Measurements from ENCODE around the gene RRAGD. TPM values are rescaled to one million over a fixed set of nuclear protein-coding genes. Genes with fewer than 3 reads are reported as not detected.

RRAGD gene
- total and polyA plus RNA-seq, 2 donors (not counting 1 experiment from before 2014, with no cell fraction given), result 0.27 to 4.5 TPM

GRCh38 chr6:89321131-89321970 lies 90.7 kb downstream of the RRAGD start:
- Mint-ChIP-seq H3K4me3 (no peak overlapping the region), H3K4me1 (peaks cover 36% of the 10 kb centered on the region), H3K27ac (no peak overlapping the region), H3K9me3 (ENCODE audit: insufficient read depth) (no peaks in the 10 kb centered on the region), H3K27me3 (no peaks in the 10 kb centered on the region)
- no peak overlapping the region for H3K4me3 ChIP-seq (ENCODE audit: control extremely low read depth in 1 of 5, extremely low read depth in 1 of 5, insufficient read depth in 1 of 5, low read depth in 2 of 5, low read length in 4 of 5)
- ATAC-seq (ENCODE audit: low read depth) (no peak), DNase-seq (no peak)
- TF ChIP-seq EZH2 (IDR thresholded peaks at IDR 0.05; ENCODE audit: borderline replicate concordance, insufficient read depth, low read depth, low read length, poor library complexity, severe bottlenecking) (no peak), CTCF (IDR thresholded peaks at IDR 0.05) (no peak)
- H3K36me3 ChIP-seq (replicated peaks in 1 of 2; ENCODE audit: control extremely low read depth in 1 of 2, control insufficient read depth in 1 of 2, extremely low read depth in 1 of 2, insufficient read depth in 2 of 2, low read length in 1 of 2), result peaks cover 6 to 10% of the 10 kb centered on the region in 2 experiments
- H3K9ac ChIP-seq (ENCODE audit: low read length), result no peak overlapping the region
- no peak overlapping the region for H3K4me2 ChIP-seq (replicated peaks; ENCODE audit: low read depth, low read length, poor library complexity, severe bottlenecking)
- no peaks in the 10 kb centered on the region for H3K79me2 ChIP-seq (ENCODE audit: control insufficient read depth, insufficient read depth, low read length)
- no peaks in the 10 kb centered on the region for H3K27me3 ChIP-seq (replicated peaks in 1 of 4; ENCODE audit: control extremely low read depth in 1 of 4, control insufficient read depth in 3 of 4, insufficient read depth in 4 of 4, low read length in 3 of 4)
- POLR2A ChIA-PET, result no interaction called here
- peaks cover 5 to 11% of the 10 kb centered on the region in 2 donors for H3K4me1 ChIP-seq (ENCODE audit: control insufficient read depth in 2 of 2, insufficient read depth in 2 of 2, low read length in 2 of 2)
- CTCF ChIA-PET, result interaction anchor here (1.1 kb wide), 1 partner anchor 20 kb away, joined by 3 read pairs; no protein-coding TSS in a partner anchor
- H2AFZ ChIP-seq (ENCODE audit: insufficient read depth, low read depth, low read length, poor library complexity, severe bottlenecking), result no peak overlapping the region
- 79% methylated on average over 6 of the region's 9 CpGs for WGBS (ENCODE audit: insufficient coverage)
- intact Hi-C loops (cut with micrococcal nuclease), result no loop called here
- peaks cover 8% of the 10 kb centered on the region for H4K20me1 ChIP-seq (ENCODE audit: control insufficient read depth, insufficient read depth, low read length, poor library complexity, severe bottlenecking)
- no peak overlapping the region for H3K27ac ChIP-seq (ENCODE audit: low read length in 2 of 2)
- H3K9me3 ChIP-seq (ENCODE audit: control extremely low read depth in 1 of 3, control insufficient read depth in 2 of 3, insufficient read depth in 1 of 3, low read length in 2 of 3), result no peaks in the 10 kb centered on the region

GRCh38 chr6:89320012-89320559 lies 92.0 kb downstream of the RRAGD start:
- H3K27me3 ChIP-seq (replicated peaks in 1 of 4; ENCODE audit: control extremely low read depth in 1 of 4, control insufficient read depth in 3 of 4, insufficient read depth in 4 of 4, low read length in 3 of 4), result no peaks in the 10 kb centered on the region
- H3K4me3 Mint-ChIP-seq, result no peak overlapping the region
- H3K27ac Mint-ChIP-seq, result no peak overlapping the region
- no peaks in the 10 kb centered on the region for H3K79me2 ChIP-seq (ENCODE audit: control insufficient read depth, insufficient read depth, low read length)
- whole genome bisulfite sequencing (ENCODE audit: insufficient coverage), result 100% methylated on average over 4 of the region's 6 CpGs
- H3K9me3 Mint-ChIP-seq (ENCODE audit: insufficient read depth), result no peaks in the 10 kb centered on the region
- no peak overlapping the region for H2AFZ ChIP-seq (ENCODE audit: insufficient read depth, low read depth, low read length, poor library complexity, severe bottlenecking)
- ATAC-seq (ENCODE audit: low read depth) (no peak), DNase-seq (no peak)
- ChIA-PET CTCF (interaction anchor here (0.5 to 1.1 kb wide), 2 partner anchors 16 to 21 kb away, joined by 3 read pairs; no protein-coding TSS in a partner anchor), POLR2A (no interaction called here)
- H3K36me3 ChIP-seq (replicated peaks in 1 of 2; ENCODE audit: control extremely low read depth in 1 of 2, control insufficient read depth in 1 of 2, extremely low read depth in 1 of 2, insufficient read depth in 2 of 2, low read length in 1 of 2), result peaks cover 4 to 7% of the 10 kb centered on the region in 2 experiments
- TF ChIP-seq EZH2 (IDR thresholded peaks at IDR 0.05; ENCODE audit: borderline replicate concordance, insufficient read depth, low read depth, low read length, poor library complexity, severe bottlenecking), result no peak
- peaks cover 8% of the 10 kb centered on the region for H4K20me1 ChIP-seq (ENCODE audit: control insufficient read depth, insufficient read depth, low read length, poor library complexity, severe bottlenecking)
- H3K27ac ChIP-seq (ENCODE audit: low read length in 2 of 2), result no peak overlapping the region
- no peak overlapping the region for H3K4me2 ChIP-seq (replicated peaks; ENCODE audit: low read depth, low read length, poor library complexity, severe bottlenecking)
- peaks cover 36% of the 10 kb centered on the region for H3K4me1 Mint-ChIP-seq
- no peaks in the 10 kb centered on the region for H3K27me3 Mint-ChIP-seq
- peaks cover 5 to 11% of the 10 kb centered on the region in 2 donors for H3K4me1 ChIP-seq (ENCODE audit: control insufficient read depth in 2 of 2, insufficient read depth in 2 of 2, low read length in 2 of 2)
- H3K4me3 ChIP-seq (ENCODE audit: control extremely low read depth in 1 of 5, extremely low read depth in 1 of 5, insufficient read depth in 1 of 5, low read depth in 2 of 5, low read length in 4 of 5), result no peak overlapping the region
- intact Hi-C loops (cut with micrococcal nuclease), result no loop called here
- no peaks in the 10 kb centered on the region for H3K9me3 ChIP-seq (ENCODE audit: control extremely low read depth in 1 of 3, control insufficient read depth in 2 of 3, insufficient read depth in 1 of 3, low read length in 2 of 3)
- H3K9ac ChIP-seq (ENCODE audit: low read length), result no peak overlapping the region

Data from B cell (primary cell).